ENCODE measurements around the gene CALN1. TPM values are rescaled to one million over a fixed set of nuclear protein-coding genes. Genes with fewer than 3 reads are reported as not detected.

CALN1 gene
- total RNA-seq, 4 donors from 2014 or later = under 0.01 to 0.33 (median 0.10) TPM; not detected in 1

- no peaks in the 10 kb centered on the region for H3K27me3 ChIP-seq
- no peak for DNase-seq
- 83 to 87% methylated on average over 4 of the region's 4 CpGs for WGBS, 2 donors
These were observed 719 bp downstream of the CALN1 start for GRCh38 chr7:72411419-72411818.

GRCh38 chr7:72409638-72410015 lies 2.5 kb downstream of the CALN1 start:
- Histone ChIP-seq H3K36me3 (no peaks in the 10 kb centered on the region), H3K27ac (no peak overlapping the region), H3K27me3 (no peaks in the 10 kb centered on the region), H3K4me1 (no peaks in the 10 kb centered on the region), H3K9me3 (no peaks in the 10 kb centered on the region), H3K4me3 (replicated peaks in 1 of 3) (no peak overlapping the region)
- intact Hi-C loops (cut with DNase I) = no loop called here
- 58 to 63% methylated on average over 3 of the region's 3 CpGs for WGBS, 2 donors
- DNase-seq = no peak
- TF ChIP-seq POLR2A (IDR thresholded peaks at IDR 0.05) (no peak), CTCF (IDR thresholded peaks at IDR 0.05) (no peak)

More at GRCh38 chr7:72411419-72411818, 719 bp downstream of the CALN1 start:
- Histone ChIP-seq H3K4me3 (replicated peaks in 1 of 3) (no peak overlapping the region), H3K9me3 (no peaks in the 10 kb centered on the region), H3K4me1 (no peaks in the 10 kb centered on the region), H3K36me3 (no peaks in the 10 kb centered on the region), H3K27ac (no peak overlapping the region)
- TF ChIP-seq POLR2A (IDR thresholded peaks at IDR 0.05) = no peak
- no peak for TF ChIP-seq CTCF (IDR thresholded peaks at IDR 0.05)
- intact Hi-C loops (cut with DNase I) = no loop called here

- no peak for DNase-seq
- no peaks in the 10 kb centered on the region for H3K36me3 ChIP-seq
- WGBS, 2 donors = 90 to 97% methylated on average over 8 to 11 of the region's 11 CpGs
- no peak overlapping the region for H3K4me3 ChIP-seq (replicated peaks in 1 of 3)
- TF ChIP-seq POLR2A (IDR thresholded peaks at IDR 0.05) (no peak), CTCF (IDR thresholded peaks at IDR 0.05) (no peak)
- H3K4me1 ChIP-seq = no peaks in the 10 kb centered on the region
- H3K9me3 ChIP-seq = no peaks in the 10 kb centered on the region
- intact Hi-C loops (cut with DNase I) = no loop called here
- H3K27ac ChIP-seq = no peak overlapping the region
- H3K27me3 ChIP-seq = no peaks in the 10 kb centered on the region
These were observed 3.0 kb downstream of the CALN1 start for GRCh38 chr7:72408966-72409637.

GRCh38 chr7:72406820-72407403 lies 5.2 kb downstream of the CALN1 start:
- Histone ChIP-seq H3K4me1 (no peaks in the 10 kb centered on the region), H3K36me3 (no peaks in the 10 kb centered on the region), H3K27ac (no peak overlapping the region), H3K4me3 (replicated peaks in 1 of 3) (no peak overlapping the region), H3K27me3 (no peaks in the 10 kb centered on the region), H3K9me3 (no peaks in the 10 kb centered on the region)
- 87 to 88% methylated on average over 4 of the region's 4 CpGs for WGBS, 2 donors
- no peak for DNase-seq
- intact Hi-C loops (cut with DNase I) = no loop called here
- TF ChIP-seq CTCF (IDR thresholded peaks at IDR 0.05) (no peak), POLR2A (IDR thresholded peaks at IDR 0.05) (no peak)

GRCh38 chr7:72405871-72406270 lies 6.3 kb downstream of the CALN1 start:
- Histone ChIP-seq H3K27me3 (no peaks in the 10 kb centered on the region), H3K9me3 (no peaks in the 10 kb centered on the region), H3K4me3 (replicated peaks in 1 of 3) (no peak overlapping the region), H3K27ac (no peak overlapping the region), H3K4me1 (no peaks in the 10 kb centered on the region), H3K36me3 (no peaks in the 10 kb centered on the region)
- intact Hi-C loops (cut with DNase I) = no loop called here
- TF ChIP-seq CTCF (IDR thresholded peaks at IDR 0.05) (no peak), POLR2A (IDR thresholded peaks at IDR 0.05) (no peak)
- 87 to 92% methylated on average over 14 to 15 of the region's 15 CpGs for WGBS, 2 donors
- no peak for DNase-seq
